ENCODE measurements around the gene MINK1. TPM values are rescaled to one million over a fixed set of nuclear protein-coding genes. Genes with fewer than 3 reads are reported as not detected.

Gene MINK1
- total and polyA plus RNA-seq, 7 donors: 8.9 to 23.8 (median 19.2) TPM

- no peak overlapping the region for H3K4me3 ChIP-seq
- no peaks in the 10 kb centered on the region for H3K27me3 ChIP-seq (ENCODE audit: insufficient read depth in 3 of 3, low read length in 2 of 3)
- H3K4me1 ChIP-seq: no peaks in the 10 kb centered on the region
- intact Hi-C loops (cut with DNase I): loop anchor here (10.0 kb wide), 1 partner anchor 50 kb away; the partner anchor contains the start of gene MINK1 (in 2 of the 2)
- DNase-seq: peak in 1 of 2 donors; percentile 2
- peaks cover 5 to 74% of the 10 kb centered on the region in 2 donors for H3K36me3 ChIP-seq (ENCODE audit: insufficient read depth in 1 of 2, low read depth in 1 of 2)
- no peak overlapping the region for H3K27ac ChIP-seq
- 98 to 100% (median 99%) methylated on average over 4 of the region's 4 CpGs for WGBS, 3 donors
- TF ChIP-seq, protein P1, sequence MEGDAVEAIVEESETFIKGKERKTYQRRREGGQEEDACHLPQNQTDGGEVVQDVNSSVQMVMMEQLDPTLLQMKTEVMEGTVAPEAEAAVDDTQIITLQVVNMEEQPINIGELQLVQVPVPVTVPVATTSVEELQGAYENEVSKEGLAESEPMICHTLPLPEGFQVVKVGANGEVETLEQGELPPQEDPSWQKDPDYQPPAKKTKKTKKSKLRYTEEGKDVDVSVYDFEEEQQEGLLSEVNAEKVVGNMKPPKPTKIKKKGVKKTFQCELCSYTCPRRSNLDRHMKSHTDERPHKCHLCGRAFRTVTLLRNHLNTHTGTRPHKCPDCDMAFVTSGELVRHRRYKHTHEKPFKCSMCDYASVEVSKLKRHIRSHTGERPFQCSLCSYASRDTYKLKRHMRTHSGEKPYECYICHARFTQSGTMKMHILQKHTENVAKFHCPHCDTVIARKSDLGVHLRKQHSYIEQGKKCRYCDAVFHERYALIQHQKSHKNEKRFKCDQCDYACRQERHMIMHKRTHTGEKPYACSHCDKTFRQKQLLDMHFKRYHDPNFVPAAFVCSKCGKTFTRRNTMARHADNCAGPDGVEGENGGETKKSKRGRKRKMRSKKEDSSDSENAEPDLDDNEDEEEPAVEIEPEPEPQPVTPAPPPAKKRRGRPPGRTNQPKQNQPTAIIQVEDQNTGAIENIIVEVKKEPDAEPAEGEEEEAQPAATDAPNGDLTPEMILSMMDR (IDR thresholded peaks at IDR 0.05): no peak
- no peaks in the 10 kb centered on the region for H3K9me3 ChIP-seq
- ATAC-seq: no peak
These were observed 51.3 kb downstream of the MINK1 start for GRCh38 chr17:4884489-4884888.

- no peaks in the 10 kb centered on the region for H3K27me3 ChIP-seq (ENCODE audit: insufficient read depth in 3 of 3, low read length in 2 of 3)
- intact Hi-C loops (cut with DNase I): loop anchor here (2.0 to 10.0 kb wide), 4 partner anchors 52 to 155 kb away; partner anchors contain the start of genes MINK1 (in 2 of the 2), CXCL16 (in 1 of the 2), MED11 (in 1 of the 2) and VMO1 (in 1 of the 2)
- DNase-seq (no peak), ATAC-seq (no peak)
- H3K36me3 ChIP-seq (ENCODE audit: insufficient read depth in 1 of 2, low read depth in 1 of 2): peaks cover 5 to 80% of the 10 kb centered on the region in 2 donors
- TF ChIP-seq, protein P1 (IDR thresholded peaks at IDR 0.05): no peak
- H3K9me3 ChIP-seq: no peaks in the 10 kb centered on the region
- no peak overlapping the region for H3K27ac ChIP-seq
- no peaks in the 10 kb centered on the region for H3K4me1 ChIP-seq
- WGBS, 3 donors: 93 to 94% (median 93%) methylated on average over 12 of the region's 12 CpGs
- no peak overlapping the region for H3K4me3 ChIP-seq
These were observed 53.7 kb downstream of the MINK1 start for GRCh38 chr17:4886830-4887229.

GRCh38 chr17:4887581-4887980 is 54.4 kb downstream of the MINK1 start:
- TF ChIP-seq, protein P1 (IDR thresholded peaks at IDR 0.05): no peak
- Histone ChIP-seq H3K27ac (no peak overlapping the region), H3K4me3 (no peak overlapping the region), H3K36me3 (ENCODE audit: insufficient read depth in 1 of 2, low read depth in 1 of 2) (peaks cover 5 to 88% of the 10 kb centered on the region in 2 donors), H3K4me1 (no peaks in the 10 kb centered on the region), H3K27me3 (ENCODE audit: insufficient read depth in 3 of 3, low read length in 2 of 3) (no peaks in the 10 kb centered on the region), H3K9me3 (no peaks in the 10 kb centered on the region)
- ATAC-seq: no peak
- intact Hi-C loops (cut with DNase I): loop anchor here (2.0 to 10.0 kb wide), 4 partner anchors 53 to 155 kb away; partner anchors contain the start of genes MINK1 (in 2 of the 2), CXCL16 (in 1 of the 2), MED11 (in 1 of the 2) and VMO1 (in 1 of the 2)
- WGBS, 3 donors: 78 to 87% (median 82%) methylated on average over 18 of the region's 18 CpGs
- DNase-seq: no peak

GRCh38 chr17:4891411-4892410 is 58.6 kb downstream of the MINK1 start:
- Histone ChIP-seq H3K36me3 (ENCODE audit: insufficient read depth in 1 of 2, low read depth in 1 of 2) (peaks cover 1 to 100% of the 10 kb centered on the region in 2 donors), H3K27ac (no peak overlapping the region), H3K27me3 (ENCODE audit: insufficient read depth in 3 of 3, low read length in 2 of 3) (no peaks in the 10 kb centered on the region), H3K4me1 (no peaks in the 10 kb centered on the region), H3K9me3 (no peaks in the 10 kb centered on the region), H3K4me3 (no peak overlapping the region)
- DNase-seq: peak in 1 of 2 donors; percentile 47
- intact Hi-C loops (cut with DNase I): no loop called here
- TF ChIP-seq, protein P1 (IDR thresholded peaks at IDR 0.05): no peak
- WGBS, 3 donors: 89 to 95% (median 90%) methylated on average over 40 to 42 of the region's 42 CpGs
- no peak for ATAC-seq

All from psoas muscle (tissue), 8 donors.